HepG2 (cell line): Measurements from ENCODE around the gene ALG14. TPM values are rescaled to one million over a fixed set of nuclear protein-coding genes. Genes with fewer than 3 reads are reported as not detected.
A peak's percentile ranks its signal among the peaks of the same experiment; 100 is the strongest.

Source experiments
- DDIT3 ChIP-seq: sonication (generic); formaldehyde crosslinking; IDR thresholded peaks from 2 replicates; pipeline ENCODE4 v1.4.0; 2020; ENCODE audit warnings: mild to moderate bottlenecking, missing genetic modification reagents
- FOSL2 ChIP-seq: sonication (generic); formaldehyde crosslinking; IDR thresholded peaks from 2 replicates; pipeline ENCODE4 v1.4.0; 2020; ENCODE audit warnings: missing genetic modification reagents
- FOXP4 ChIP-seq: sonication (generic); formaldehyde crosslinking; IDR thresholded peaks from 2 replicates; pipeline ENCODE4 v1.4.0; 2020; ENCODE audit warnings: missing genetic modification reagents
- GRHL1 ChIP-seq: sonication (generic); formaldehyde crosslinking; conservative IDR thresholded peaks from 2 replicates; pipeline ENCODE4 v1.8.0; 2022; ENCODE audit warnings: missing genetic modification reagents
- GTF2F1 ChIP-seq: fragments of 150-350 bp; IDR thresholded peaks from 2 replicates; pipeline ENCODE4 v1.6.1; 2014; ENCODE audit warnings: low read length
- HCFC1 ChIP-seq: fragments of 150-350 bp; IDR thresholded peaks from 2 replicates; pipeline ENCODE4 v1.6.1; 2014; ENCODE audit warnings: low read depth, low read length
- HOXA9 ChIP-seq: sonication (generic); formaldehyde crosslinking; IDR thresholded peaks from 2 replicates; pipeline ENCODE4 v1.8.1; 2022; ENCODE audit warnings: missing genetic modification reagents, mild to moderate bottlenecking, moderate library complexity, borderline replicate concordance
- SNAPC5 ChIP-seq: sonication (generic); formaldehyde crosslinking; IDR thresholded peaks from 2 replicates; pipeline ENCODE4 v1.8.1; 2023; ENCODE audit warnings: mild to moderate bottlenecking, missing genetic modification reagents, borderline replicate concordance
- TFE3 ChIP-seq: IDR thresholded peaks from 2 replicates; pipeline ENCODE4 v1.6.1; 2016
- THYN1 ChIP-seq: sonication (generic); formaldehyde crosslinking; IDR thresholded peaks from 2 replicates; pipeline ENCODE4 v1.8.1; 2023; ENCODE audit warnings: low read depth, mild to moderate bottlenecking, moderate library complexity, missing genetic modification reagents, borderline replicate concordance
- YEATS2 ChIP-seq: sonication (generic); formaldehyde crosslinking; IDR thresholded peaks from 2 replicates; pipeline ENCODE4 v1.4.0; 2020; ENCODE audit warnings: missing genetic modification reagents, borderline replicate concordance
- ZBTB34 ChIP-seq: sonication (generic); formaldehyde crosslinking; IDR thresholded peaks from 2 replicates; pipeline ENCODE4 v1.8.0; 2022; ENCODE audit warnings: mild to moderate bottlenecking, missing genetic modification reagents
- ZFP62 ChIP-seq: sonication (generic); formaldehyde crosslinking; IDR thresholded peaks from 2 replicates; pipeline ENCODE4 v1.4.0; 2020; ENCODE audit warnings: missing genetic modification reagents
- ZNF567 ChIP-seq: sonication (generic); formaldehyde crosslinking; IDR thresholded peaks from 2 replicates; pipeline ENCODE4 v1.8.1; 2023; ENCODE audit warnings: mild to moderate bottlenecking, missing genetic modification reagents, borderline replicate concordance
- ZNF607 ChIP-seq: sonication (generic); formaldehyde crosslinking; IDR thresholded peaks from 2 replicates; pipeline ENCODE4 v1.5.1; 2020; ENCODE audit warnings: missing genetic modification reagents, mild to moderate bottlenecking, borderline replicate concordance
- ZNF652 ChIP-seq: IDR thresholded peaks from 2 replicates; pipeline ENCODE4 v1.6.1; 2016; ENCODE audit warnings: low read depth, borderline replicate concordance
- ZNF770 ChIP-seq: sonication (generic); formaldehyde crosslinking; IDR thresholded peaks from 2 replicates; pipeline ENCODE4 v1.5.0; 2020; ENCODE audit warnings: mild to moderate bottlenecking, missing genetic modification reagents
- ZZZ3 ChIP-seq: sonication (generic); formaldehyde crosslinking; IDR thresholded peaks from 2 replicates; pipeline ENCODE4 v1.4.0; 2020; ENCODE audit warnings: missing genetic modification reagents, mild to moderate bottlenecking, borderline replicate concordance
- polyA plus RNA-seq, 8 experiments: library from polyadenylated mRNA; depleted of rRNA in 3 of 8; stranded (reverse) in 7 of 8; unstranded in 1 of 8; fragments of >200 nt; fragmentation: Illumina TruSeq in 4 of 8; extraction: Trizol in 4 of 8; gene quantifications; 2 replicates each; pipeline versions ENCODE4 v1.2.1 to v1.2.3, GENCODE V29; 2011 to 2016; ENCODE audit warnings: low read depth in 4 of 8, missing spikeins in 1 of 8, mixed read lengths in 1 of 8; ENCODE audit not compliant: insufficient read depth in 1 of 8
- total RNA-seq, 5 experiments: library from RNA; depleted of rRNA; stranded (reverse); fragments of >200 nt; fragmentation: Illumina TruSeq; extraction: Trizol; gene quantifications; 2 replicates each; pipeline ENCODE4 v1.2.3, GENCODE V29; 2016; ENCODE audit warnings: low read depth in 1 of 5

The ALG14 gene
- total and polyA plus RNA-seq, 2 of the 13 experiments (the other 11 are each of a cell fraction or from before 2014, with no cell fraction given): 4.5 to 12.7 TPM

- TF ChIP-seq ZNF770 (CRISPR knock-in tag): no peak; the same call in 1 of the 2 replicates
- TF ChIP-seq ZBTB34 (CRISPR knock-in tag): no peak
- TF ChIP-seq GTF2F1: peak; percentile 60; the same call in 1 of the 2 replicates
- TF ChIP-seq GRHL1: no peak
- no peak for TF ChIP-seq ZNF607
- TF ChIP-seq TFE3: peak; percentile 55; the same call in 1 of the 2 replicates
- no peak for TF ChIP-seq THYN1 (CRISPR knock-in tag)
- TF ChIP-seq ZNF652 (CRISPR knock-in tag): no peak
- no peak for TF ChIP-seq ZNF567 (CRISPR knock-in tag)
- no peak for TF ChIP-seq HCFC1
- no peak for TF ChIP-seq ZFP62
- TF ChIP-seq YEATS2 (CRISPR knock-in tag): peak; percentile 17; the same call in 1 of the 2 replicates
- no peak for TF ChIP-seq DDIT3 (CRISPR knock-in tag)
- peak; percentile 49 for TF ChIP-seq FOXP4
- no peak for TF ChIP-seq ZZZ3 (CRISPR knock-in tag)
- TF ChIP-seq FOSL2: peak; percentile 37
- TF ChIP-seq SNAPC5: no peak; the same call in none of the 2 replicates
- TF ChIP-seq HOXA9 (CRISPR knock-in tag): no peak
These were observed 145.8 kb downstream of the ALG14 start, which contains the start of gene CNN3 (continued) for GRCh38 chr1:94926915-94927404.
